Measurements from ENCODE around the gene GPHN.
"Not testable (repeated sequence)": the region's sequence is repeated elsewhere in the genome, so short reads cannot be mapped to it uniquely, and the experiment has no call there.

Gene GPHN

GRCh38 chr14:67060546-67060945, 552.6 kb downstream of the GPHN start:
- no peak for DNase-seq (ENCODE audit: low read depth)

GRCh38 chr14:67067070-67067814, 559.3 kb downstream of the GPHN start:
- not testable (repeated sequence) for DNase-seq (ENCODE audit: low read depth)

GRCh38 chr14:67068251-67068650, 560.3 kb downstream of the GPHN start:
- peak; percentile 5 for DNase-seq (ENCODE audit: low read depth)

GRCh38 chr14:67071506-67071905, 563.6 kb downstream of the GPHN start:
- no peak for DNase-seq (ENCODE audit: low read depth)

GRCh38 chr14:67077921-67078320, 570.0 kb downstream of the GPHN start:
- peak; percentile 11 for DNase-seq (ENCODE audit: low read depth)

- DNase-seq (ENCODE audit: low read depth): no peak
Measured at GRCh38 chr14:67079846-67080245, 571.9 kb downstream of the GPHN start.

- DNase-seq (ENCODE audit: low read depth): no peak
Measured at GRCh38 chr14:67108230-67108629, 600.3 kb downstream of the GPHN start.

- no peak for DNase-seq (ENCODE audit: low read depth)
Measured at GRCh38 chr14:67111022-67111421, 603.1 kb downstream of the GPHN start.

GRCh38 chr14:67112344-67112743, 604.4 kb downstream of the GPHN start:
- no peak for DNase-seq (ENCODE audit: low read depth)

- DNase-seq (ENCODE audit: low read depth): no peak
Measured at GRCh38 chr14:67127174-67127573, 619.2 kb downstream of the GPHN start.

GRCh38 chr14:67129768-67130167, 621.8 kb downstream of the GPHN start:
- no peak for DNase-seq (ENCODE audit: low read depth)

- DNase-seq (ENCODE audit: low read depth): no peak
Measured at GRCh38 chr14:67131691-67132090, 623.7 kb downstream of the GPHN start.

GRCh38 chr14:67133144-67133543, 625.2 kb downstream of the GPHN start:
- DNase-seq (ENCODE audit: low read depth): no peak

GRCh38 chr14:67133595-67134441, 625.9 kb downstream of the GPHN start:
- DNase-seq (ENCODE audit: low read depth): peak; percentile 27

- DNase-seq (ENCODE audit: low read depth): peak; percentile 22
Measured at GRCh38 chr14:67137744-67138371, 629.9 kb downstream of the GPHN start.

GRCh38 chr14:67140556-67140955, 632.6 kb downstream of the GPHN start:
- DNase-seq (ENCODE audit: low read depth): no peak

- no peak for DNase-seq (ENCODE audit: low read depth)
Measured at GRCh38 chr14:67141146-67141900, 633.4 kb downstream of the GPHN start.

- no peak for DNase-seq (ENCODE audit: low read depth)
Measured at GRCh38 chr14:67151082-67151666, 643.2 kb downstream of the GPHN start.

- DNase-seq (ENCODE audit: low read depth): no peak
Measured at GRCh38 chr14:67158566-67158965, 650.6 kb downstream of the GPHN start.

GRCh38 chr14:67162385-67162784, 654.4 kb downstream of the GPHN start:
- DNase-seq (ENCODE audit: low read depth): no peak

- peak; percentile 54 for DNase-seq (ENCODE audit: low read depth)
Measured at GRCh38 chr14:67166450-67166853, 658.5 kb downstream of the GPHN start.
